Measurements from ENCODE around the gene DOCK4.

The DOCK4 gene

GRCh38 chr7:112168915-112169314 is 37.3 kb downstream of the DOCK4 start:
- no peak for DNase-seq (ENCODE audit: low read depth)
- H3K9ac ChIP-seq (ENCODE audit: low read length): no peak overlapping the region
- peaks cover 8% of the 10 kb centered on the region for H3K4me1 ChIP-seq (ENCODE audit: control insufficient read depth, insufficient read depth, low read length)
- no peaks in the 10 kb centered on the region for H3K9me3 ChIP-seq (ENCODE audit: control insufficient read depth, low read length)
- no peak overlapping the region for H3K4me3 ChIP-seq (ENCODE audit: low read length)
- H3K27me3 ChIP-seq (replicated peaks; ENCODE audit: control insufficient read depth, insufficient read depth, low read length): no peaks in the 10 kb centered on the region
- no peaks in the 10 kb centered on the region for H3K36me3 ChIP-seq (ENCODE audit: control insufficient read depth, insufficient read depth, low read length, severe bottlenecking)

- H3K9ac ChIP-seq (ENCODE audit: low read length): no peak overlapping the region
- no peak for DNase-seq (ENCODE audit: low read depth)
- no peaks in the 10 kb centered on the region for H3K9me3 ChIP-seq (ENCODE audit: control insufficient read depth, low read length)
- no peaks in the 10 kb centered on the region for H3K27me3 ChIP-seq (replicated peaks; ENCODE audit: control insufficient read depth, insufficient read depth, low read length)
- no peaks in the 10 kb centered on the region for H3K36me3 ChIP-seq (ENCODE audit: control insufficient read depth, insufficient read depth, low read length, severe bottlenecking)
- H3K4me3 ChIP-seq (ENCODE audit: low read length): no peak overlapping the region
- peaks cover 8% of the 10 kb centered on the region for H3K4me1 ChIP-seq (ENCODE audit: control insufficient read depth, insufficient read depth, low read length)
These were observed 39.1 kb downstream of the DOCK4 start for GRCh38 chr7:112167147-112167546.

- Histone ChIP-seq H3K9me3 (ENCODE audit: control insufficient read depth, low read length) (no peaks in the 10 kb centered on the region), H3K9ac (ENCODE audit: low read length) (no peak overlapping the region), H3K36me3 (ENCODE audit: control insufficient read depth, insufficient read depth, low read length, severe bottlenecking) (no peaks in the 10 kb centered on the region), H3K27me3 (replicated peaks; ENCODE audit: control insufficient read depth, insufficient read depth, low read length) (no peaks in the 10 kb centered on the region), H3K4me3 (ENCODE audit: low read length) (no peak overlapping the region), H3K4me1 (ENCODE audit: control insufficient read depth, insufficient read depth, low read length) (peaks cover 15% of the 10 kb centered on the region)
- no peak for DNase-seq (ENCODE audit: low read depth)
These were observed 43.3 kb downstream of the DOCK4 start for GRCh38 chr7:112162784-112163506.

- Histone ChIP-seq H3K4me1 (ENCODE audit: control insufficient read depth, insufficient read depth, low read length) (peaks cover 15% of the 10 kb centered on the region), H3K36me3 (ENCODE audit: control insufficient read depth, insufficient read depth, low read length, severe bottlenecking) (no peaks in the 10 kb centered on the region), H3K4me3 (ENCODE audit: low read length) (no peak overlapping the region), H3K9me3 (ENCODE audit: control insufficient read depth, low read length) (no peaks in the 10 kb centered on the region), H3K27me3 (replicated peaks; ENCODE audit: control insufficient read depth, insufficient read depth, low read length) (no peaks in the 10 kb centered on the region), H3K9ac (ENCODE audit: low read length) (no peak overlapping the region)
- DNase-seq (ENCODE audit: low read depth): peak; percentile 16
These were observed 43.9 kb downstream of the DOCK4 start for GRCh38 chr7:112162142-112162766.

- no peak for DNase-seq (ENCODE audit: low read depth)
- H3K4me3 ChIP-seq (ENCODE audit: low read length): no peak overlapping the region
- no peaks in the 10 kb centered on the region for H3K9me3 ChIP-seq (ENCODE audit: control insufficient read depth, low read length)
- H3K9ac ChIP-seq (ENCODE audit: low read length): no peak overlapping the region
- no peaks in the 10 kb centered on the region for H3K36me3 ChIP-seq (ENCODE audit: control insufficient read depth, insufficient read depth, low read length, severe bottlenecking)
- no peaks in the 10 kb centered on the region for H3K27me3 ChIP-seq (replicated peaks; ENCODE audit: control insufficient read depth, insufficient read depth, low read length)
- peaks cover 15% of the 10 kb centered on the region for H3K4me1 ChIP-seq (ENCODE audit: control insufficient read depth, insufficient read depth, low read length)
These were observed 44.7 kb downstream of the DOCK4 start for GRCh38 chr7:112161253-112162141.

GRCh38 chr7:112160771-112161150 is 45.4 kb downstream of the DOCK4 start:
- Histone ChIP-seq H3K4me1 (ENCODE audit: control insufficient read depth, insufficient read depth, low read length) (peaks cover 15% of the 10 kb centered on the region), H3K9me3 (ENCODE audit: control insufficient read depth, low read length) (no peaks in the 10 kb centered on the region), H3K9ac (ENCODE audit: low read length) (no peak overlapping the region), H3K4me3 (ENCODE audit: low read length) (no peak overlapping the region), H3K36me3 (ENCODE audit: control insufficient read depth, insufficient read depth, low read length, severe bottlenecking) (no peaks in the 10 kb centered on the region), H3K27me3 (replicated peaks; ENCODE audit: control insufficient read depth, insufficient read depth, low read length) (no peaks in the 10 kb centered on the region)
- no peak for DNase-seq (ENCODE audit: low read depth)

- H3K9ac ChIP-seq (ENCODE audit: low read length): no peak overlapping the region
- no peak overlapping the region for H3K4me3 ChIP-seq (ENCODE audit: low read length)
- no peaks in the 10 kb centered on the region for H3K27me3 ChIP-seq (replicated peaks; ENCODE audit: control insufficient read depth, insufficient read depth, low read length)
- peaks cover 15% of the 10 kb centered on the region for H3K4me1 ChIP-seq (ENCODE audit: control insufficient read depth, insufficient read depth, low read length)
- DNase-seq (ENCODE audit: low read depth): peak; percentile 17
- H3K36me3 ChIP-seq (ENCODE audit: control insufficient read depth, insufficient read depth, low read length, severe bottlenecking): no peaks in the 10 kb centered on the region
- H3K9me3 ChIP-seq (ENCODE audit: control insufficient read depth, low read length): no peaks in the 10 kb centered on the region
These were observed 45.9 kb downstream of the DOCK4 start for GRCh38 chr7:112160130-112160770.

GRCh38 chr7:112159351-112159750 is 46.8 kb downstream of the DOCK4 start:
- H3K4me1 ChIP-seq (ENCODE audit: control insufficient read depth, insufficient read depth, low read length): peaks cover 15% of the 10 kb centered on the region
- no peaks in the 10 kb centered on the region for H3K9me3 ChIP-seq (ENCODE audit: control insufficient read depth, low read length)
- DNase-seq (ENCODE audit: low read depth): no peak
- no peaks in the 10 kb centered on the region for H3K27me3 ChIP-seq (replicated peaks; ENCODE audit: control insufficient read depth, insufficient read depth, low read length)
- no peaks in the 10 kb centered on the region for H3K36me3 ChIP-seq (ENCODE audit: control insufficient read depth, insufficient read depth, low read length, severe bottlenecking)
- no peak overlapping the region for H3K9ac ChIP-seq (ENCODE audit: low read length)
- H3K4me3 ChIP-seq (ENCODE audit: low read length): no peak overlapping the region

GRCh38 chr7:112157072-112157471 is 49.1 kb downstream of the DOCK4 start:
- Histone ChIP-seq H3K4me3 (ENCODE audit: low read length) (no peak overlapping the region), H3K4me1 (ENCODE audit: control insufficient read depth, insufficient read depth, low read length) (peaks cover 6% of the 10 kb centered on the region), H3K9ac (ENCODE audit: low read length) (no peak overlapping the region), H3K27me3 (replicated peaks; ENCODE audit: control insufficient read depth, insufficient read depth, low read length) (no peaks in the 10 kb centered on the region), H3K36me3 (ENCODE audit: control insufficient read depth, insufficient read depth, low read length, severe bottlenecking) (no peaks in the 10 kb centered on the region), H3K9me3 (ENCODE audit: control insufficient read depth, low read length) (no peaks in the 10 kb centered on the region)
- DNase-seq (ENCODE audit: low read depth): peak; percentile 26

- Histone ChIP-seq H3K27me3 (replicated peaks; ENCODE audit: control insufficient read depth, insufficient read depth, low read length) (no peaks in the 10 kb centered on the region), H3K4me1 (ENCODE audit: control insufficient read depth, insufficient read depth, low read length) (peaks cover 5% of the 10 kb centered on the region), H3K36me3 (ENCODE audit: control insufficient read depth, insufficient read depth, low read length, severe bottlenecking) (no peaks in the 10 kb centered on the region), H3K4me3 (ENCODE audit: low read length) (no peak overlapping the region), H3K9me3 (ENCODE audit: control insufficient read depth, low read length) (no peaks in the 10 kb centered on the region), H3K9ac (ENCODE audit: low read length) (no peak overlapping the region)
- no peak for DNase-seq (ENCODE audit: low read depth)
These were observed 49.8 kb downstream of the DOCK4 start for GRCh38 chr7:112156412-112156811.

- H3K9ac ChIP-seq (ENCODE audit: low read length): no peak overlapping the region
- no peaks in the 10 kb centered on the region for H3K27me3 ChIP-seq (replicated peaks; ENCODE audit: control insufficient read depth, insufficient read depth, low read length)
- H3K4me1 ChIP-seq (ENCODE audit: control insufficient read depth, insufficient read depth, low read length): no peaks in the 10 kb centered on the region
- DNase-seq (ENCODE audit: low read depth): no peak
- H3K9me3 ChIP-seq (ENCODE audit: control insufficient read depth, low read length): no peaks in the 10 kb centered on the region
- H3K36me3 ChIP-seq (ENCODE audit: control insufficient read depth, insufficient read depth, low read length, severe bottlenecking): no peaks in the 10 kb centered on the region
- H3K4me3 ChIP-seq (ENCODE audit: low read length): no peak overlapping the region
These were observed 51.5 kb downstream of the DOCK4 start for GRCh38 chr7:112154690-112155089.
